ENCODE data around the gene TNS1. TPM values are rescaled to one million over a fixed set of nuclear protein-coding genes. Genes with fewer than 3 reads are reported as not detected.

The TNS1 gene
- total RNA-seq, 1 donor from 2014 or later: 25.1 TPM

DNA sequence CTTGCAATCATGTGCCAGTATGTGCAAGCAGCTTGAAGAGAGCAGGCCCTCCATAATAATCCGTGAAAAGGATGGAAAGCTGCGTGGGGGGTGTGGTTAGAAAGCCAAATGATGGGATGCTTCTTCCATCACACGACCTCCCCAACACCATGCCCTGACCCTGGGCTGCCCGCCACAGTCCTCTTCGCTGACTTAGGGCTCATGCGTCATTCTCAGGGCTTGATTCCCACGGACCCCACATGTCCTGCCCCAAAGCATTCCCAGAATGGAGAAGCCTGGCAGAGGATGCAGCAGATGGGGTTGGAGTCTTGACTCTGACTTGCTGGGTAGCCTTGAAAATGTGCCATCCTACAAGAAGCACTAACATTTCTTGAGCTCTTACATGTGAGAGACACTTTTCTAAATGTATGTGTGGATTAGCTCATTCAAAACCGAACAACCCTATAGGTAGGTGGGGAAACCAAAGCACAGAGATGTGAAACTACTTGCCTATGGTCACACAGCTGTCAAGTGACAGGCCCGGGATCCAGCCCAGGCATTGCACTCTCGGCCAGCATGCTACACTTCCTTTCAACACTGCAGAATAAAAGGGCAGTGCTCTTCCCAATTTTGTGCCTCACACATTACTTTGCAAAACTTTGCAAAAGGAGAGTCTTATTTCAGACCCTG is 3.7 kb downstream of the TNS1 start:
- TF ChIP-seq, protein P1, sequence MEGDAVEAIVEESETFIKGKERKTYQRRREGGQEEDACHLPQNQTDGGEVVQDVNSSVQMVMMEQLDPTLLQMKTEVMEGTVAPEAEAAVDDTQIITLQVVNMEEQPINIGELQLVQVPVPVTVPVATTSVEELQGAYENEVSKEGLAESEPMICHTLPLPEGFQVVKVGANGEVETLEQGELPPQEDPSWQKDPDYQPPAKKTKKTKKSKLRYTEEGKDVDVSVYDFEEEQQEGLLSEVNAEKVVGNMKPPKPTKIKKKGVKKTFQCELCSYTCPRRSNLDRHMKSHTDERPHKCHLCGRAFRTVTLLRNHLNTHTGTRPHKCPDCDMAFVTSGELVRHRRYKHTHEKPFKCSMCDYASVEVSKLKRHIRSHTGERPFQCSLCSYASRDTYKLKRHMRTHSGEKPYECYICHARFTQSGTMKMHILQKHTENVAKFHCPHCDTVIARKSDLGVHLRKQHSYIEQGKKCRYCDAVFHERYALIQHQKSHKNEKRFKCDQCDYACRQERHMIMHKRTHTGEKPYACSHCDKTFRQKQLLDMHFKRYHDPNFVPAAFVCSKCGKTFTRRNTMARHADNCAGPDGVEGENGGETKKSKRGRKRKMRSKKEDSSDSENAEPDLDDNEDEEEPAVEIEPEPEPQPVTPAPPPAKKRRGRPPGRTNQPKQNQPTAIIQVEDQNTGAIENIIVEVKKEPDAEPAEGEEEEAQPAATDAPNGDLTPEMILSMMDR (conservative IDR thresholded peaks at IDR 0.05; ENCODE audit: low read depth, low read length): no peak
- DNase-seq (ENCODE audit: low read depth): no peak
- no peak overlapping the region for H3K4me3 ChIP-seq (ENCODE audit: low read depth, low read length)

DNA sequence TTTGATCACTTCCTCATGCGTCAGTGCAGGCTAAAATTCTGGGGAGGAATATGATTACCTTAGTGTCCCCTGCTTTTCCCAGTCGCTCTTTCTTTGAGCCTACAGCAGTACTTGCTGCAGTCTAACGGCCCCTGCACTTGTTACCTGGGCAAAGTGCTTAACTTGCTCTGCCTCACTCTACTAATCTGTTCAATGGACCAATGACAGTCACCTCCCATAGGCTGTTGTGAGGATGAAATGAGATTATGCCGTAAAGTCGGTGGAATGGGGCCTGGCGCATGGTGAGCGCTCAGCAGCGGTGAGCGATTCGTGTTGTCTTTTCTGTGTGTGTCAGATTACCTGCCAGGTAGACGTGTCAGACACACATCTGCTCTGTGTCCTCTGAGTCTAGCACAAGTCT is 5.3 kb downstream of the TNS1 start:
- H3K4me3 ChIP-seq (ENCODE audit: low read depth, low read length): no peak overlapping the region
- TF ChIP-seq, protein P1 (conservative IDR thresholded peaks at IDR 0.05; ENCODE audit: low read depth, low read length): no peak
- no peak for DNase-seq (ENCODE audit: low read depth)

- no peak overlapping the region for H3K4me3 ChIP-seq (ENCODE audit: low read depth, low read length)
- no peak for DNase-seq (ENCODE audit: low read depth)
- TF ChIP-seq, protein P1 (conservative IDR thresholded peaks at IDR 0.05; ENCODE audit: low read depth, low read length): no peak
Measured at GRCh38 chr2:217996361-217996760, 6.4 kb downstream of the TNS1 start.

DNA sequence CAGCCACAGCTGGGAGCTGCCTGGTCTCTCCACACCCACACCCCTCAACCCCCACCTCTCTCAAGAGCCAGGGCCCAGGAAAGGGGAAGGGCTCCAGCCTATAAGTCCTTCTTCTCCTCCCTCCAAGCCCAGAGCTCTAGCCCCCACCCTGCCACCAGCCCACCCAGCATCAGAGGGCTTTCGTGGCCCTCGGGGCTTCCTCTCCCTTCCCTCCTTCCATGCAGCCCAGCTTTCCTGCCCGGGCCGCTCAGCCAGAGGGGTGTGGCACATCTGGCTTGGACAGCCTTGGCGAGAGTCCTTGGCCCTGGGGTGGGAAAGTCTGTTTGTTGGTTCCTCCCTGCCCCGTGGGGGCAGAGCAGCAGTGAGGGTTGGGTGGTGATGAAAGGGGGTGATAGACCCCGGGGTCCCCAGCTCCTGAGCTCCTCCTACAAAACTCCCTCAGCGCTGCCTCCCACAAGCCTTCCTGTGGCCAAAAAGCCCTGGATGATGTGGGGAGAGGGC is 7.0 kb downstream of the TNS1 start:
- no peak for DNase-seq (ENCODE audit: low read depth)
- H3K4me3 ChIP-seq (ENCODE audit: low read depth, low read length): no peak overlapping the region
- TF ChIP-seq, protein P1 (conservative IDR thresholded peaks at IDR 0.05; ENCODE audit: low read depth, low read length): no peak

GRCh38 chr2:217994776-217995274 is 8.0 kb downstream of the TNS1 start:
- TF ChIP-seq, protein P1 (conservative IDR thresholded peaks at IDR 0.05; ENCODE audit: low read depth, low read length): no peak
- DNase-seq (ENCODE audit: low read depth): no peak
- no peak overlapping the region for H3K4me3 ChIP-seq (ENCODE audit: low read depth, low read length)

DNA sequence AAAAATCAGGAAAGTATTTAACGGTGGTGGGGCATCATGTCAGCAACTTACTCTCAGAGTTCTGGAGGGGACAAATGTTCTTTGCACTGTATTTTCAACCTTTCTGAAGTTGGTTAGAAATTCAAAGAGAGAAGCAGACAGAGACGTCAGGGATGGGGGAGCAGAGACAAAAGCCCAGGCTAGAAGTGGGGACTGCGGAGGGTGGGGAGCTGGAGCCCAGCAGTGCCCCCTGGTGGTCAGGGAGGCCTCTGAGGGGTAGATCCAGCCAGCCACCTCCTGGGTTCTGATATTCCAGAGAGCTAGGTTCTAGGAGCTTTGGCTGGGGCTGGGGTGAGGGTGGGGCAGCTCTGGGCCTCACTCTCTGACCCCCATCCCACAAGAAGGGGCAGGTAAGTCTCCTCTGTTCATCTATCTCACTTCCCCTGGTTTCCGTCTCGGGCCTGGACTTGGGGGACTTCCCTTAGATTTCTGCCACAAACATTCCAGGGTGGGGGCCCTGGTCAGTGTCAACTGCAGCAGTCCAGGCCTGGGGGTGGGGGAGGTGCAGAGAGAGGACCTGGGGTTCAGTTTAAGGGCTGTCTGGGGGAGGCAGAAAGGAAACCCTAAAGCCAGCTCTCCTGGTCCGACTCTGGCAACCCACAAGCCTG is 8.9 kb downstream of the TNS1 start:
- TF ChIP-seq, protein P1 (conservative IDR thresholded peaks at IDR 0.05; ENCODE audit: low read depth, low read length): peak; percentile 84
- H3K4me3 ChIP-seq (ENCODE audit: low read depth, low read length): no peak overlapping the region
- no peak for DNase-seq (ENCODE audit: low read depth)

All from epithelial cell of proximal tubule (primary cell).